Epidermal melanocyte (primary cell): ENCODE data around the gene TXNDC12.
"Not testable (repeated sequence)": the region's sequence is repeated elsewhere in the genome, so short reads cannot be mapped to it uniquely, and the experiment has no call there.

Source experiments
- DNase-seq: peaks from one replicate; pipeline ENCODE4 v3.0.0; 2011; ENCODE audit warnings: low spot score; ENCODE audit not compliant: insufficient read length

Gene TXNDC12

GRCh38 chr1:52049337-52049736 is 5.7 kb downstream of the TXNDC12 start:
- DNase-seq: not testable (repeated sequence)

GRCh38 chr1:52045666-52046195 is 9.3 kb downstream of the TXNDC12 start:
- not testable (repeated sequence) for DNase-seq

GRCh38 chr1:52045236-52045635 is 9.8 kb downstream of the TXNDC12 start:
- DNase-seq: no peak

GRCh38 chr1:52041551-52042185 is 13.3 kb downstream of the TXNDC12 start:
- DNase-seq: no peak

GRCh38 chr1:52037909-52038308 is 17.1 kb downstream of the TXNDC12 start:
- no peak for DNase-seq

GRCh38 chr1:52037402-52037814 is 17.6 kb downstream of the TXNDC12 start:
- DNase-seq: no peak

GRCh38 chr1:52034050-52034384 is 21.0 kb downstream of the TXNDC12 start:
- DNase-seq: no peak

GRCh38 chr1:52033190-52034049 is 21.6 kb downstream of the TXNDC12 start, which contains the start of gene KTI12:
KTI12 (minus strand) TSS chr1:52033810; CDS start chr1:52033761, 49 bp downstream.
- DNase-seq: peak; percentile 94

GRCh38 chr1:52032785-52033131 is 22.2 kb downstream of the TXNDC12 start:
- peak; percentile 18 for DNase-seq

GRCh38 chr1:52032124-52032784 is 22.7 kb downstream of the TXNDC12 start:
- DNase-seq: peak; percentile 20

- not testable (repeated sequence) for DNase-seq
Measured at GRCh38 chr1:52028839-52029238, 26.2 kb downstream of the TXNDC12 start.

GRCh38 chr1:52028328-52028727 is 26.7 kb downstream of the TXNDC12 start:
- no peak for DNase-seq

GRCh38 chr1:52026278-52026677 is 28.7 kb downstream of the TXNDC12 start:
- no peak for DNase-seq

GRCh38 chr1:52022133-52022532 is 32.9 kb downstream of the TXNDC12 start:
- no peak for DNase-seq

GRCh38 chr1:52008071-52008809 is 46.8 kb downstream of the TXNDC12 start:
- no peak for DNase-seq

- DNase-seq: no peak
Measured at GRCh38 chr1:52007215-52008002, 47.6 kb downstream of the TXNDC12 start.

GRCh38 chr1:52006081-52006553 is 48.9 kb downstream of the TXNDC12 start:
- DNase-seq: not testable (repeated sequence)

- not testable (repeated sequence) for DNase-seq
Measured at GRCh38 chr1:52005548-52005947, 49.4 kb downstream of the TXNDC12 start.

GRCh38 chr1:52003877-52004276 is 51.1 kb downstream of the TXNDC12 start:
- no peak for DNase-seq
